ENCODE measurements around the gene SENP1. TPM values are rescaled to one million over a fixed set of nuclear protein-coding genes. Genes with fewer than 3 reads are reported as not detected.

SENP1 gene
- total and polyA plus RNA-seq, 2 of the 13 experiments (the other 11 are each of a cell fraction or from before 2014, with no cell fraction given): 14.0 to 20.2 TPM

GRCh38 chr12:48002773-48003218 lies 103.1 kb downstream of the SENP1 start:
- Histone ChIP-seq H3K27ac (ENCODE audit: extremely low read length, insufficient read depth, low read length) (no peak overlapping the region), H3K36me3 (replicated peaks in 1 of 2; ENCODE audit: control insufficient read depth in 1 of 2, insufficient read depth in 2 of 2, low read length in 2 of 2) (no peaks in the 10 kb centered on the region), H3K27me3 (ENCODE audit: control insufficient read depth in 1 of 2, insufficient read depth in 2 of 2, low read length in 2 of 2) (peaks cover 6 to 53% of the 10 kb centered on the region in 2 experiments), H4K20me1 (ENCODE audit: insufficient read depth, low read length) (no peaks in the 10 kb centered on the region), H3K4me2 (ENCODE audit: low read depth, low read length) (peak overlapping the region; percentile 73), H3K4me1 (ENCODE audit: insufficient read depth, low read length) (peaks cover 57% of the 10 kb centered on the region), H3K4me3 (replicated peaks in 1 of 3; ENCODE audit: insufficient read depth in 1 of 3, low read depth in 2 of 3, low read length in 3 of 3) (peak overlapping the region in 2 of 3 experiments; percentile 38 to 64; a peak in 3 of 6 replicates), H3K9me3 (ENCODE audit: low read length) (no peaks in the 10 kb centered on the region), H3K79me2 (ENCODE audit: insufficient read depth, low read length) (no peaks in the 10 kb centered on the region), H2AFZ (ENCODE audit: low read length) (no peak overlapping the region), H3K9ac (ENCODE audit: insufficient read depth, low read depth, low read length) (no peak overlapping the region)
- ATAC-seq (peak; percentile 53), DNase-seq (ENCODE audit: low spot score) (no peak), FAIRE-seq (no peak)
- no TSS peak for BruUV-seq (replicated peaks)
- in situ Hi-C loops (cut with HindIII; ENCODE audit: extremely low pct_ligation_motif_present, low pct_unique_long_range_greater_than_20kb) (no loop called here), intact Hi-C loops (cut with micrococcal nuclease; ENCODE audit: unreplicated experiment) (loop anchor here (2.0 to 10.0 kb wide), 2 partner anchors 60 to 102 kb away; partner anchors contain the start of gene SENP1)
- ChIA-PET POLR2A (no interaction called here), CTCF (ENCODE audit: low intra/inter-chr PET ratio, low total read pairs) (no interaction called here)
- whole genome bisulfite sequencing (ENCODE audit: low lambda C conversion rate): 3% methylated on average over 19 of the region's 26 CpGs
- no peak for TF ChIP-seq FOXA3 (CRISPR knock-in tag; IDR thresholded peaks at IDR 0.05)
- TF ChIP-seq SALL1 (CRISPR knock-in tag; IDR thresholded peaks at IDR 0.05): peak; percentile 38
- TF ChIP-seq, protein P1, sequence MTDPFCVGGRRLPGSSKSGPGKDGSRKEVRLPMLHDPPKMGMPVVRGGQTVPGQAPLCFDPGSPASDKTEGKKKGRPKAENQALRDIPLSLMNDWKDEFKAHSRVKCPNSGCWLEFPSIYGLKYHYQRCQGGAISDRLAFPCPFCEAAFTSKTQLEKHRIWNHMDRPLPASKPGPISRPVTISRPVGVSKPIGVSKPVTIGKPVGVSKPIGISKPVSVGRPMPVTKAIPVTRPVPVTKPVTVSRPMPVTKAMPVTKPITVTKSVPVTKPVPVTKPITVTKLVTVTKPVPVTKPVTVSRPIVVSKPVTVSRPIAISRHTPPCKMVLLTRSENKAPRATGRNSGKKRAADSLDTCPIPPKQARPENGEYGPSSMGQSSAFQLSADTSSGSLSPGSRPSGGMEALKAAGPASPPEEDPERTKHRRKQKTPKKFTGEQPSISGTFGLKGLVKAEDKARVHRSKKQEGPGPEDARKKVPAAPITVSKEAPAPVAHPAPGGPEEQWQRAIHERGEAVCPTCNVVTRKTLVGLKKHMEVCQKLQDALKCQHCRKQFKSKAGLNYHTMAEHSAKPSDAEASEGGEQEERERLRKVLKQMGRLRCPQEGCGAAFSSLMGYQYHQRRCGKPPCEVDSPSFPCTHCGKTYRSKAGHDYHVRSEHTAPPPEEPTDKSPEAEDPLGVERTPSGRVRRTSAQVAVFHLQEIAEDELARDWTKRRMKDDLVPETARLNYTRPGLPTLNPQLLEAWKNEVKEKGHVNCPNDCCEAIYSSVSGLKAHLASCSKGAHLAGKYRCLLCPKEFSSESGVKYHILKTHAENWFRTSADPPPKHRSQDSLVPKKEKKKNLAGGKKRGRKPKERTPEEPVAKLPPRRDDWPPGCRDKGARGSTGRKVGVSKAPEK (CRISPR knock-in tag; IDR thresholded peaks at IDR 0.05; ENCODE audit: borderline replicate concordance): 0 out of 2 replicates have a peak, but pooled peaks have one; percentile 60
- no peak for TF ChIP-seq MTA3 (CRISPR knock-in tag; IDR thresholded peaks at IDR 0.05)
- TF ChIP-seq TBX2 (CRISPR knock-in tag; IDR thresholded peaks at IDR 0.05; ENCODE audit: borderline replicate concordance): peak; percentile 29; the same call in 1 of the 2 replicates
- peak; percentile 85 for TF ChIP-seq BCL6 (CRISPR knock-in tag; IDR thresholded peaks at IDR 0.05)
- peak; percentile 62; the same call in 1 of the 2 replicates for TF ChIP-seq UBTF (CRISPR knock-in tag; IDR thresholded peaks at IDR 0.05)
- peak; percentile 58; the same call in 1 of the 2 replicates for TF ChIP-seq RBFOX2 (IDR thresholded peaks at IDR 0.05; ENCODE audit: low read depth, low read length)
- TF ChIP-seq, protein P2, sequence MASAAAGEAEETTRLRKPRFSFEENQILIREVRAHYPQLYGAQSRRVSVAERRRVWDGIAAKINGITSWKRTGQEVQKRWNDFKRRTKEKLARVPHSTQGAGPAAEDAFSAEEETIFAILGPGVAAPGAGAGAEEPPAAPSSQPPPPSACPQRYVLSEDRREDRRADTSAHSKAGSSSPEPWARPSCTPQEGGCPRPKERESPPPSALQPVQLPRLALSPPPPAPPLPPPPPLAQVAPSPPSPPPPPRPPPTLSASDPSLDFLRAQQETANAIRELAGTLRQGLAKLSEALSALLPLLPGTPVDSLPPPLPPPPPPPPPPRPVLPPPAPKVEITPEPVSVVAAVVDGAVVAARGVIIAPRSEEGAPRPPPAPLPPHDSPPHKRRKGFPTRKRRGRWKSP (CRISPR knock-in tag; IDR thresholded peaks at IDR 0.05): peak; percentile 80
- TF ChIP-seq, protein P3, sequence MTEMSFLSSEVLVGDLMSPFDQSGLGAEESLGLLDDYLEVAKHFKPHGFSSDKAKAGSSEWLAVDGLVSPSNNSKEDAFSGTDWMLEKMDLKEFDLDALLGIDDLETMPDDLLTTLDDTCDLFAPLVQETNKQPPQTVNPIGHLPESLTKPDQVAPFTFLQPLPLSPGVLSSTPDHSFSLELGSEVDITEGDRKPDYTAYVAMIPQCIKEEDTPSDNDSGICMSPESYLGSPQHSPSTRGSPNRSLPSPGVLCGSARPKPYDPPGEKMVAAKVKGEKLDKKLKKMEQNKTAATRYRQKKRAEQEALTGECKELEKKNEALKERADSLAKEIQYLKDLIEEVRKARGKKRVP (CRISPR knock-in tag; IDR thresholded peaks at IDR 0.05): no peak
- TF ChIP-seq ARID5B (CRISPR knock-in tag; IDR thresholded peaks at IDR 0.05): peak; percentile 20; the same call in 1 of the 2 replicates

All from HepG2 (cell line).